Stimulated activated CD8-positive, alpha-beta memory T cell treated with anti-CD3 and anti-CD28 coated beads, Interleukin-15, amount 100 ng/mL, for 1 hour (primary cell): Measurements from ENCODE around the gene SMURF1.

ENCODE experiments used
- DNase-seq: peaks from one replicate; pipeline ENCODE4 v3.0.0-alpha.2; 2020; ENCODE audit warnings: low read depth

Gene SMURF1

GRCh38 chr7:98988641-98989040 lies 155.3 kb downstream of the SMURF1 start:
- DNase-seq: no peak

DNA sequence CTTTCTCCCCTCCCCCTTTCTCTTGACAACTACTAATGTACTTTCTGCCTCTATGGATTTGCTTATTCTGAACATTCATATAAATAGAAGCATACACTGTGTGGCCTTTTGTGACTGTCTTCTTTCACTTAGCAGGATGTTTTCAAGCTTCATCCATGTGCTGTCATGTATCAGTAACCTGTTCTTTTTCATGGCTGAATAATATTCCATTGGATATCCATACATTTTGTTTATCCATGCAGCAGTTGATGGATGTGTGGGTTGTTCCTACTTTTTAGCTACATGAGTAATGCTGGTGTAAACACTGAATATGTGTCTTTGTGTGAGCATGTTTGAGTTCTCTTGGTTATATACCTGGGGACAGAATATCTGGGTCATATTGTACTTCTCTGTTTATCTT lies 158.0 kb downstream of the SMURF1 start:
- no peak for DNase-seq

DNA sequence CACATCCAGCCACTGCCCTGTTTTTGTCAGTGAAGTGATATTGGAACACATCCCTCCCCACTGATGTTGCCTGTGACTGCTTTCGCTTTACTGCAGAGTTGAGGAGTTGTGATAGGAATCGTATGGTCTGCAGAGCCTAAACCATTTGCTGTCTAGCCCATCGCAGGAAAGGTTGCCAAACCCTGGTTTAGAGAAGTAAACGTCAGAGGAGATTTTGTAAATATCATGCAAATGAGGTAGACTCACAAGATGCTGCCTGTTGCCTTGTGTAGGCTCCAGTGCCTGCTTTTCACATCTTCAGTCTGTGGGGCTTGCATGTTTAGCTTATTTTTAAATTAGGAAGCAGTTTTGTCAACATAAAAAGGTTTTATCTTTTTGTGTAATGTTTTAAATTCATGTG lies 158.5 kb downstream of the SMURF1 start:
- DNase-seq: no peak

GRCh38 chr7:98984126-98984525 lies 159.8 kb downstream of the SMURF1 start:
- no peak for DNase-seq

- DNase-seq: no peak
These were observed 161.2 kb downstream of the SMURF1 start for GRCh38 chr7:98982686-98983085.

DNA sequence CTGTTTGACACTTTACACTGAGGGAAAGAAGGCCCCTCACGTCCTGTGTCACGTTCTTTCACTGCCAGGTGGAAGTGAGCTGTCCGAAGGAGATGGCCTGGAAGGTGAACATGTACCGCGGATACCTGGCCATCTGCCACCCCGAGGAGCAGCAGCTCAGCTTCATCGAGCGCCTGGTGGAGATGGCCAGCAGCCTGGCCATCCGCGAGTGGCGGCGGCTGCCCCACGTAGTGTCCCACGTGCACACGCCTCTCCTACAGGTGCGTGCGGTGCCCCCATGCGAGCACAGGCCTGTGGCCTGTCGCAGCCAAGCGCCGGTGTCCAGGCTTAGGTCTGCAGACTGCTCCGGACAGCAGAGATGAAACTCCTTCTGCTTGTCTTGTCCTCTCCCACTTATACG lies 162.2 kb downstream of the SMURF1 start:
- no peak for DNase-seq

DNA sequence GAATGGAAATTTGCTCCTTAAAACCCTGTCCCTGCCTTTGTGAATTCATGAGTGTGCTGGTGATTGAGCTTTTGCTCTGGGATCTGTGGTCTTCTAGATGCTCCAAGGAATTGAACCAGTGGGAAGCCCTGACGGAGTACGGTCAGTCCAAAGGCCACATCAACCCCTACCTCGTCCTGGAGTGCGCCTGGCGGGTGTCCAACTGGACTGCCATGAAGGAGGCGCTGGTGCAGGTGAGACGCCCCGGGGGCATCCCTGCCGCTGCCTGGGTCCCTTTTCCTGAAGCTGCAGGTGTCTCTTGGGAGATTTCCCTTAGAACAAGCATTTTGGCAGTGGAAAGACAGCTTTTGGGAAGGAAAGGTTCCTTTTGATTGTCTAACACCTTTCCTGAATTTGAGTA lies 165.2 kb downstream of the SMURF1 start:
- no peak for DNase-seq
